ENCODE results near the gene IL17B. TPM values are rescaled to one million over a fixed set of nuclear protein-coding genes. Genes with fewer than 3 reads are reported as not detected.

Gene IL17B
- total and polyA plus RNA-seq, 2 of the 13 experiments (the other 11 are each of a cell fraction or from before 2014, with no cell fraction given) = 0.29 to 2.6 TPM

DNA sequence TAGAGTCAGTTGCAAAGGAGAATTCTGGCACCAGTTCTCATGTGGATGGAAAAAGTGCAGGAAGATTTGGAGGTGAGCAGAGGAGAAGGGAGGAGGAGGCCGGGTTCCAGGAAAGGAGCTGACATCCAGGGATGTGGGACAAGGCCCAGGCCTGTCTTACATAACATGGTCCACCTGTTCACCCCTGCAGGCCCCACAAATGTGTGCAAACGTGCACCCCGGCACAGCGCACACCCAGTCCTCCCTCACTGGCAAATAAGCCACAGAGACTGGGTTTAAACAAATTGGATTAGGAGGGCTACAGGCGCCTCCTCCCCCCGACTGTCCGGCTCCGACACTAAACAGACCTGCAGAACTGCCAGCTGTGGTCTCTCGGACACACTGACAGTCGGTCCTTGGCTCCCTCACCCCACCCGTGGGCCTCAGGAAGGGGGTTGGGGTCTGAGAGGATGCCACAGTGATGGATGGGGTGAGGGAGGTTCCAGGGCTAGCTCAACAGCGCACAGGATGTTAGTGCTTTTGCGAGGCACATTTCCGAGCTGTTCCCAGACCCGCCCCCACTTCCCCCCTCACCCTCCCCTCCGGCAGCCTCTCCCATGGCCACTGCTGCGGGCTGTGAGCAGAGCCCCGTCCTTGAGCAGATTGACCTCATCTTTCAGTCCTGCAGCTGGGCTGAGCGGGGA, 43.4 kb upstream of the IL17B start:
- H3K36me3 ChIP-seq (replicated peaks in 1 of 2; ENCODE audit: control insufficient read depth in 1 of 2, insufficient read depth in 2 of 2, low read length in 2 of 2) = no peaks in the 10 kb centered on the region
- TF ChIP-seq DNMT1 (CRISPR knock-in tag; IDR thresholded peaks at IDR 0.05) (no peak), XRCC5 (optimal IDR thresholded peaks at IDR 0.05; ENCODE audit: low read length) (peak; percentile 10), DPF2 (CRISPR knock-in tag; IDR thresholded peaks at IDR 0.05; ENCODE audit: borderline replicate concordance, low read depth) (no peak), RBAK (CRISPR knock-in tag; IDR thresholded peaks at IDR 0.05) (no peak), RFXAP (CRISPR knock-in tag; IDR thresholded peaks at IDR 0.05; ENCODE audit: borderline replicate concordance) (0 out of 2 replicates have a peak, but pooled peaks have one; percentile 2), PHF21A (CRISPR knock-in tag; IDR thresholded peaks at IDR 0.05) (peak; percentile 57; the same call in 1 of the 2 replicates), LCORL (IDR thresholded peaks at IDR 0.05) (no peak), LCORL (CRISPR knock-in tag; IDR thresholded peaks at IDR 0.05) (0 out of 2 replicates have a peak, but pooled peaks have one; percentile 41), NR2F6 (IDR thresholded peaks at IDR 0.05) (no peak), NR2F6 (CRISPR knock-in tag; IDR thresholded peaks at IDR 0.05) (peak; percentile 46; the same call in 1 of the 2 replicates), CBX2 (IDR thresholded peaks at IDR 0.05; ENCODE audit: low read depth, low read length) (no peak), CBX2 (CRISPR knock-in tag; IDR thresholded peaks at IDR 0.05; ENCODE audit: low read depth) (no peak), ETV5 (CRISPR knock-in tag; IDR thresholded peaks at IDR 0.05; ENCODE audit: borderline replicate concordance) (peak; percentile 66; the same call in 1 of the 2 replicates), ZNF292 (CRISPR knock-in tag; IDR thresholded peaks at IDR 0.05; ENCODE audit: borderline replicate concordance, low read depth) (peak; percentile 84), ZNF350 (CRISPR knock-in tag; IDR thresholded peaks at IDR 0.05; ENCODE audit: borderline replicate concordance, low read depth) (peak; percentile 38; the same call in 1 of the 2 replicates), FOXP1 (IDR thresholded peaks at IDR 0.05) (no peak), FOXP1 (CRISPR knock-in tag; IDR thresholded peaks at IDR 0.05) (0 out of 2 replicates have a peak, but pooled peaks have one; percentile 7), TBX2 (CRISPR knock-in tag; IDR thresholded peaks at IDR 0.05; ENCODE audit: borderline replicate concordance) (peak; percentile 70; the same call in 1 of the 2 replicates), ZMYM4 (CRISPR knock-in tag; IDR thresholded peaks at IDR 0.05) (peak; percentile 36; the same call in 1 of the 2 replicates), ZFX (CRISPR knock-in tag; IDR thresholded peaks at IDR 0.05; ENCODE audit: low read depth) (peak; percentile 69), ZSCAN31 (CRISPR knock-in tag; IDR thresholded peaks at IDR 0.05; ENCODE audit: low read depth) (0 out of 2 replicates have a peak, but pooled peaks have one; percentile 16), ZNF614 (CRISPR knock-in tag; IDR thresholded peaks at IDR 0.05; ENCODE audit: borderline replicate concordance) (peak; percentile 63; the same call in 1 of the 2 replicates)
- TF ChIP-seq, protein P1, sequence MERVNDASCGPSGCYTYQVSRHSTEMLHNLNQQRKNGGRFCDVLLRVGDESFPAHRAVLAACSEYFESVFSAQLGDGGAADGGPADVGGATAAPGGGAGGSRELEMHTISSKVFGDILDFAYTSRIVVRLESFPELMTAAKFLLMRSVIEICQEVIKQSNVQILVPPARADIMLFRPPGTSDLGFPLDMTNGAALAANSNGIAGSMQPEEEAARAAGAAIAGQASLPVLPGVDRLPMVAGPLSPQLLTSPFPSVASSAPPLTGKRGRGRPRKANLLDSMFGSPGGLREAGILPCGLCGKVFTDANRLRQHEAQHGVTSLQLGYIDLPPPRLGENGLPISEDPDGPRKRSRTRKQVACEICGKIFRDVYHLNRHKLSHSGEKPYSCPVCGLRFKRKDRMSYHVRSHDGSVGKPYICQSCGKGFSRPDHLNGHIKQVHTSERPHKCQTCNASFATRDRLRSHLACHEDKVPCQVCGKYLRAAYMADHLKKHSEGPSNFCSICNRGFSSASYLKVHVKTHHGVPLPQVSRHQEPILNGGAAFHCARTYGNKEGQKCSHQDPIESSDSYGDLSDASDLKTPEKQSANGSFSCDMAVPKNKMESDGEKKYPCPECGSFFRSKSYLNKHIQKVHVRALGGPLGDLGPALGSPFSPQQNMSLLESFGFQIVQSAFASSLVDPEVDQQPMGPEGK (CRISPR knock-in tag; IDR thresholded peaks at IDR 0.05) = peak; percentile 68

More for the DNA sequence above, 43.4 kb upstream of the IL17B start:
- BruUV-seq (replicated peaks) = no TSS peak
- Histone ChIP-seq H3K27me3 (ENCODE audit: control insufficient read depth in 1 of 2, insufficient read depth in 2 of 2, low read length in 2 of 2) (0 out of 5 replicates have a peak, but pooled peaks cover 0 to 3% of the 10 kb centered on the region in 2 experiments), H3K4me1 (ENCODE audit: insufficient read depth, low read length) (peaks cover 80% of the 10 kb centered on the region), H4K20me1 (ENCODE audit: insufficient read depth, low read length) (no peaks in the 10 kb centered on the region), H3K4me3 (replicated peaks in 1 of 3; ENCODE audit: insufficient read depth in 1 of 3, low read depth in 2 of 3, low read length in 3 of 3) (peak overlapping the region; percentile 37 to 69 (median 54)), H3K9me3 (ENCODE audit: low read length) (no peaks in the 10 kb centered on the region), H3K27ac (ENCODE audit: extremely low read length, insufficient read depth, low read length) (peak overlapping the region; percentile 68), H3K79me2 (ENCODE audit: insufficient read depth, low read length) (no peaks in the 10 kb centered on the region), H3K9ac (ENCODE audit: insufficient read depth, low read depth, low read length) (peak overlapping the region; percentile 69), H3K4me2 (ENCODE audit: low read depth, low read length) (peak overlapping the region; percentile 89), H2AFZ (ENCODE audit: low read length) (no peak overlapping the region)
- CTCF ChIA-PET (ENCODE audit: low intra/inter-chr PET ratio, low total read pairs) = interaction anchor here (1.3 kb wide), 1 partner anchor 40 kb away, joined by 3 read pairs; no protein-coding TSS in a partner anchor
- intact Hi-C loops (cut with micrococcal nuclease; ENCODE audit: unreplicated experiment) (no loop called here), in situ Hi-C loops (cut with HindIII; ENCODE audit: extremely low pct_ligation_motif_present, low pct_unique_long_range_greater_than_20kb) (no loop called here)
- FAIRE-seq (peak; percentile 73), DNase-seq (ENCODE audit: low spot score) (peak; percentile 74), ATAC-seq (peak; percentile 90)
- 6% methylated on average over 5 of the region's 19 CpGs for WGBS (ENCODE audit: low lambda C conversion rate)
- POLR2A ChIA-PET = interaction anchor here (0.6 to 1.6 kb wide), 2 partner anchors 18 to 55 kb away, joined by 3 to 4 read pairs; no protein-coding TSS in a partner anchor
